Body of pancreas (tissue), 4 donors: ENCODE measurements around the gene ABHD5.
"Not testable (repeated sequence)": the region's sequence is repeated elsewhere in the genome, so short reads cannot be mapped to it uniquely, and the experiment has no call there.

ENCODE experiments used
- CTCF ChIP-seq, 7 experiments: fragments of 450-650 bp in 4 of 7; fragments of 200-600 bp in 3 of 7; sonication (generic) in 3 of 7; IDR thresholded peaks; one replicate each; pipeline ENCODE4 v1.5.1; 2016 to 2019; ENCODE audit warnings: antibody characterized with exemption in 7 of 7
- POLR2A ChIP-seq, 3 donors: fragments of 450-650 bp; IDR thresholded peaks; one replicate each; pipeline ENCODE4 v1.6.1; 2016; ENCODE audit warnings: antibody characterized with exemption in 3 of 3, mild to moderate bottlenecking in 2 of 3

- not testable (repeated sequence) for TF ChIP-seq POLR2A, CTCF (IDR thresholded peaks at IDR 0.05)
Measured at GRCh38 chr3:43656390-43656789, 34.3 kb upstream of the ABHD5 start.
